ENCODE results near the gene VGF.

VGF gene

DNA sequence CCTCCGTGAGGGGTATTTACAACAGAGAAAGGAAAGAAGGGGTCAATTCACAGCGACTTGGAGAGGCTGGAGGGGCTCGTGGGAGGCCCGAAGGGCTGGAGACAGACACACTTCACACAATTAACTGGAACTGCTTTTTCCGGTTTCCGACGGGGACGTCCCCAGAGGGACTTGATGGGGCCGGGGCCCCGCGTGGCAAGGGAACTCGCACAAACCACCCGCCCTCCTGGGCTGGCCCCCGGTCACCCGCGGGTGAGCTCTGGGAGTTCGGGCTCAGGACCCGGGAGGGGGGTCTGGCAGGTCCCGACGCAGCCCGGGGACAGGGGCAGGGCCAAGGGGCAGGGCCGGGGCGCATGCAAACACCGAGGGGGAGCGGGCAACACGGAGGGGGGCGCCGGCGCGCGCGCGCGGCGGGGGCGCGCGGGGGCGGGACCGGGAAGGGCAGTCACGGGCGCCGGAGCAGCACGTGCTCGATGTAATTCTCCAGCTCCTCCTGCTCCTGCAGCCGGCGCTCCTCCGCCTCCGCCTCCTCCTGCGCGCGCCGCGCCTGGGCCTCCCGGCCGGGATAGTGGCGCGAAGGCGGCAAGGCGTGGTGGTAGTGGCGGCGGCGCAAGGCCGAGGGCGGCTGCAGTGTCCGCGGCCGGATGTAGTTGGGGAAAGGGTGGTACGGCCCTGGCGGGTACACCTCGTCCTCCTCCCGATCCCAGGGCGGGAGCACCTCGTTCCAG is 2.7 kb downstream of the VGF start (continued):
- TF ChIP-seq ZXDB (tag by site-specific recombination; IDR thresholded peaks at IDR 0.05) (no peak), ZNF473 (tag by site-specific recombination; IDR thresholded peaks at IDR 0.05) (no peak), ZEB2 (tag by site-specific recombination; IDR thresholded peaks at IDR 0.05) (no peak), KLF1 (tag by site-specific recombination; IDR thresholded peaks at IDR 0.05) (peak; percentile 11; the same call in 1 of the 2 replicates), ZNF830 (tag by site-specific recombination; IDR thresholded peaks at IDR 0.05; ENCODE audit: low read depth) (no peak), WT1 (tag by site-specific recombination; IDR thresholded peaks at IDR 0.05) (no peak), ZNF785 (tag by site-specific recombination; IDR thresholded peaks at IDR 0.05) (no peak), ZNF2 (tag by site-specific recombination; IDR thresholded peaks at IDR 0.05) (no peak), ZNF19 (tag by site-specific recombination; IDR thresholded peaks at IDR 0.05; ENCODE audit: low read depth) (no peak), HOXD13 (CRISPR knock-in tag; IDR thresholded peaks at IDR 0.05; ENCODE audit: borderline replicate concordance) (no peak), ZNF626 (tag by site-specific recombination; IDR thresholded peaks at IDR 0.05) (no peak), ZBTB17 (tag by site-specific recombination; IDR thresholded peaks at IDR 0.05) (no peak), KLF9 (tag by site-specific recombination; IDR thresholded peaks at IDR 0.05; ENCODE audit: low read depth) (peak; percentile 25; the same call in 1 of the 2 replicates), KLF10 (tag by site-specific recombination; IDR thresholded peaks at IDR 0.05) (peak; percentile 32; the same call in 1 of the 2 replicates), ZNF596 (tag by site-specific recombination; IDR thresholded peaks at IDR 0.05) (no peak), ZNF48 (tag by site-specific recombination; IDR thresholded peaks at IDR 0.05) (no peak)
- TF ChIP-seq, protein P1, sequence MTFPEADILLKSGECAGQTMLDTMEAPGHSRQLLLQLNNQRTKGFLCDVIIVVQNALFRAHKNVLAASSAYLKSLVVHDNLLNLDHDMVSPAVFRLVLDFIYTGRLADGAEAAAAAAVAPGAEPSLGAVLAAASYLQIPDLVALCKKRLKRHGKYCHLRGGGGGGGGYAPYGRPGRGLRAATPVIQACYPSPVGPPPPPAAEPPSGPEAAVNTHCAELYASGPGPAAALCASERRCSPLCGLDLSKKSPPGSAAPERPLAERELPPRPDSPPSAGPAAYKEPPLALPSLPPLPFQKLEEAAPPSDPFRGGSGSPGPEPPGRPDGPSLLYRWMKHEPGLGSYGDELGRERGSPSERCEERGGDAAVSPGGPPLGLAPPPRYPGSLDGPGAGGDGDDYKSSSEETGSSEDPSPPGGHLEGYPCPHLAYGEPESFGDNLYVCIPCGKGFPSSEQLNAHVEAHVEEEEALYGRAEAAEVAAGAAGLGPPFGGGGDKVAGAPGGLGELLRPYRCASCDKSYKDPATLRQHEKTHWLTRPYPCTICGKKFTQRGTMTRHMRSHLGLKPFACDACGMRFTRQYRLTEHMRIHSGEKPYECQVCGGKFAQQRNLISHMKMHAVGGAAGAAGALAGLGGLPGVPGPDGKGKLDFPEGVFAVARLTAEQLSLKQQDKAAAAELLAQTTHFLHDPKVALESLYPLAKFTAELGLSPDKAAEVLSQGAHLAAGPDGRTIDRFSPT (tag by site-specific recombination; IDR thresholded peaks at IDR 0.05) = 0 out of 2 replicates have a peak, but pooled peaks have one; percentile 50
- TF ChIP-seq, protein P2, sequence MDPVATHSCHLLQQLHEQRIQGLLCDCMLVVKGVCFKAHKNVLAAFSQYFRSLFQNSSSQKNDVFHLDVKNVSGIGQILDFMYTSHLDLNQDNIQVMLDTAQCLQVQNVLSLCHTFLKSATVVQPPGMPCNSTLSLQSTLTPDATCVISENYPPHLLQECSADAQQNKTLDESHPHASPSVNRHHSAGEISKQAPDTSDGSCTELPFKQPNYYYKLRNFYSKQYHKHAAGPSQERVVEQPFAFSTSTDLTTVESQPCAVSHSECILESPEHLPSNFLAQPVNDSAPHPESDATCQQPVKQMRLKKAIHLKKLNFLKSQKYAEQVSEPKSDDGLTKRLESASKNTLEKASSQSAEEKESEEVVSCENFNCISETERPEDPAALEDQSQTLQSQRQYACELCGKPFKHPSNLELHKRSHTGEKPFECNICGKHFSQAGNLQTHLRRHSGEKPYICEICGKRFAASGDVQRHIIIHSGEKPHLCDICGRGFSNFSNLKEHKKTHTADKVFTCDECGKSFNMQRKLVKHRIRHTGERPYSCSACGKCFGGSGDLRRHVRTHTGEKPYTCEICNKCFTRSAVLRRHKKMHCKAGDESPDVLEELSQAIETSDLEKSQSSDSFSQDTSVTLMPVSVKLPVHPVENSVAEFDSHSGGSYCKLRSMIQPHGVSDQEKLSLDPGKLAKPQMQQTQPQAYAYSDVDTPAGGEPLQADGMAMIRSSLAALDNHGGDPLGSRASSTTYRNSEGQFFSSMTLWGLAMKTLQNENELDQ (tag by site-specific recombination; IDR thresholded peaks at IDR 0.05; ENCODE audit: low read depth) = no peak
- TF ChIP-seq, protein P3, sequence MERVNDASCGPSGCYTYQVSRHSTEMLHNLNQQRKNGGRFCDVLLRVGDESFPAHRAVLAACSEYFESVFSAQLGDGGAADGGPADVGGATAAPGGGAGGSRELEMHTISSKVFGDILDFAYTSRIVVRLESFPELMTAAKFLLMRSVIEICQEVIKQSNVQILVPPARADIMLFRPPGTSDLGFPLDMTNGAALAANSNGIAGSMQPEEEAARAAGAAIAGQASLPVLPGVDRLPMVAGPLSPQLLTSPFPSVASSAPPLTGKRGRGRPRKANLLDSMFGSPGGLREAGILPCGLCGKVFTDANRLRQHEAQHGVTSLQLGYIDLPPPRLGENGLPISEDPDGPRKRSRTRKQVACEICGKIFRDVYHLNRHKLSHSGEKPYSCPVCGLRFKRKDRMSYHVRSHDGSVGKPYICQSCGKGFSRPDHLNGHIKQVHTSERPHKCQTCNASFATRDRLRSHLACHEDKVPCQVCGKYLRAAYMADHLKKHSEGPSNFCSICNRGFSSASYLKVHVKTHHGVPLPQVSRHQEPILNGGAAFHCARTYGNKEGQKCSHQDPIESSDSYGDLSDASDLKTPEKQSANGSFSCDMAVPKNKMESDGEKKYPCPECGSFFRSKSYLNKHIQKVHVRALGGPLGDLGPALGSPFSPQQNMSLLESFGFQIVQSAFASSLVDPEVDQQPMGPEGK (tag by site-specific recombination; IDR thresholded peaks at IDR 0.05) = 0 out of 2 replicates have a peak, but pooled peaks have one; percentile 51
- TF ChIP-seq, protein P4, sequence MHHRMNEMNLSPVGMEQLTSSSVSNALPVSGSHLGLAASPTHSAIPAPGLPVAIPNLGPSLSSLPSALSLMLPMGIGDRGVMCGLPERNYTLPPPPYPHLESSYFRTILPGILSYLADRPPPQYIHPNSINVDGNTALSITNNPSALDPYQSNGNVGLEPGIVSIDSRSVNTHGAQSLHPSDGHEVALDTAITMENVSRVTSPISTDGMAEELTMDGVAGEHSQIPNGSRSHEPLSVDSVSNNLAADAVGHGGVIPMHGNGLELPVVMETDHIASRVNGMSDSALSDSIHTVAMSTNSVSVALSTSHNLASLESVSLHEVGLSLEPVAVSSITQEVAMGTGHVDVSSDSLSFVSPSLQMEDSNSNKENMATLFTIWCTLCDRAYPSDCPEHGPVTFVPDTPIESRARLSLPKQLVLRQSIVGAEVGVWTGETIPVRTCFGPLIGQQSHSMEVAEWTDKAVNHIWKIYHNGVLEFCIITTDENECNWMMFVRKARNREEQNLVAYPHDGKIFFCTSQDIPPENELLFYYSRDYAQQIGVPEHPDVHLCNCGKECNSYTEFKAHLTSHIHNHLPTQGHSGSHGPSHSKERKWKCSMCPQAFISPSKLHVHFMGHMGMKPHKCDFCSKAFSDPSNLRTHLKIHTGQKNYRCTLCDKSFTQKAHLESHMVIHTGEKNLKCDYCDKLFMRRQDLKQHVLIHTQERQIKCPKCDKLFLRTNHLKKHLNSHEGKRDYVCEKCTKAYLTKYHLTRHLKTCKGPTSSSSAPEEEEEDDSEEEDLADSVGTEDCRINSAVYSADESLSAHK (tag by site-specific recombination; IDR thresholded peaks at IDR 0.05) = no peak
- TF ChIP-seq, protein P5, sequence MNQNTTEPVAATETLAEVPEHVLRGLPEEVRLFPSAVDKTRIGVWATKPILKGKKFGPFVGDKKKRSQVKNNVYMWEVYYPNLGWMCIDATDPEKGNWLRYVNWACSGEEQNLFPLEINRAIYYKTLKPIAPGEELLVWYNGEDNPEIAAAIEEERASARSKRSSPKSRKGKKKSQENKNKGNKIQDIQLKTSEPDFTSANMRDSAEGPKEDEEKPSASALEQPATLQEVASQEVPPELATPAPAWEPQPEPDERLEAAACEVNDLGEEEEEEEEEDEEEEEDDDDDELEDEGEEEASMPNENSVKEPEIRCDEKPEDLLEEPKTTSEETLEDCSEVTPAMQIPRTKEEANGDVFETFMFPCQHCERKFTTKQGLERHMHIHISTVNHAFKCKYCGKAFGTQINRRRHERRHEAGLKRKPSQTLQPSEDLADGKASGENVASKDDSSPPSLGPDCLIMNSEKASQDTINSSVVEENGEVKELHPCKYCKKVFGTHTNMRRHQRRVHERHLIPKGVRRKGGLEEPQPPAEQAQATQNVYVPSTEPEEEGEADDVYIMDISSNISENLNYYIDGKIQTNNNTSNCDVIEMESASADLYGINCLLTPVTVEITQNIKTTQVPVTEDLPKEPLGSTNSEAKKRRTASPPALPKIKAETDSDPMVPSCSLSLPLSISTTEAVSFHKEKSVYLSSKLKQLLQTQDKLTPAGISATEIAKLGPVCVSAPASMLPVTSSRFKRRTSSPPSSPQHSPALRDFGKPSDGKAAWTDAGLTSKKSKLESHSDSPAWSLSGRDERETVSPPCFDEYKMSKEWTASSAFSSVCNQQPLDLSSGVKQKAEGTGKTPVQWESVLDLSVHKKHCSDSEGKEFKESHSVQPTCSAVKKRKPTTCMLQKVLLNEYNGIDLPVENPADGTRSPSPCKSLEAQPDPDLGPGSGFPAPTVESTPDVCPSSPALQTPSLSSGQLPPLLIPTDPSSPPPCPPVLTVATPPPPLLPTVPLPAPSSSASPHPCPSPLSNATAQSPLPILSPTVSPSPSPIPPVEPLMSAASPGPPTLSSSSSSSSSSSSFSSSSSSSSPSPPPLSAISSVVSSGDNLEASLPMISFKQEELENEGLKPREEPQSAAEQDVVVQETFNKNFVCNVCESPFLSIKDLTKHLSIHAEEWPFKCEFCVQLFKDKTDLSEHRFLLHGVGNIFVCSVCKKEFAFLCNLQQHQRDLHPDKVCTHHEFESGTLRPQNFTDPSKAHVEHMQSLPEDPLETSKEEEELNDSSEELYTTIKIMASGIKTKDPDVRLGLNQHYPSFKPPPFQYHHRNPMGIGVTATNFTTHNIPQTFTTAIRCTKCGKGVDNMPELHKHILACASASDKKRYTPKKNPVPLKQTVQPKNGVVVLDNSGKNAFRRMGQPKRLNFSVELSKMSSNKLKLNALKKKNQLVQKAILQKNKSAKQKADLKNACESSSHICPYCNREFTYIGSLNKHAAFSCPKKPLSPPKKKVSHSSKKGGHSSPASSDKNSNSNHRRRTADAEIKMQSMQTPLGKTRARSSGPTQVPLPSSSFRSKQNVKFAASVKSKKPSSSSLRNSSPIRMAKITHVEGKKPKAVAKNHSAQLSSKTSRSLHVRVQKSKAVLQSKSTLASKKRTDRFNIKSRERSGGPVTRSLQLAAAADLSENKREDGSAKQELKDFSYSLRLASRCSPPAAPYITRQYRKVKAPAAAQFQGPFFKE (tag by site-specific recombination; IDR thresholded peaks at IDR 0.05; ENCODE audit: borderline replicate concordance) = no peak
- TF ChIP-seq, protein P6, sequence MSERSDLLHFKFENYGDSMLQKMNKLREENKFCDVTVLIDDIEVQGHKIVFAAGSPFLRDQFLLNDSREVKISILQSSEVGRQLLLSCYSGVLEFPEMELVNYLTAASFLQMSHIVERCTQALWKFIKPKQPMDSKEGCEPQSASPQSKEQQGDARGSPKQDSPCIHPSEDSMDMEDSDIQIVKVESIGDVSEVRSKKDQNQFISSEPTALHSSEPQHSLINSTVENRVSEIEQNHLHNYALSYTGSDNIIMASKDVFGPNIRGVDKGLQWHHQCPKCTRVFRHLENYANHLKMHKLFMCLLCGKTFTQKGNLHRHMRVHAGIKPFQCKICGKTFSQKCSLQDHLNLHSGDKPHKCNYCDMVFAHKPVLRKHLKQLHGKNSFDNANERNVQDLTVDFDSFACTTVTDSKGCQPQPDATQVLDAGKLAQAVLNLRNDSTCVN (tag by site-specific recombination; optimal IDR thresholded peaks at IDR 0.05) = peak; percentile 86

All from HEK293 (cell line).